SIG-M5 treated with dmso at 0.1 percent for 504 hours (cell line): ENCODE measurements around the gene SUN5.

Source experiments
- DNase-seq: peaks from one replicate; lab custom pipeline; 2025; ENCODE audit not compliant: unreplicated experiment; lab: John Stamatoyannopoulos, UW

The SUN5 gene

DNA sequence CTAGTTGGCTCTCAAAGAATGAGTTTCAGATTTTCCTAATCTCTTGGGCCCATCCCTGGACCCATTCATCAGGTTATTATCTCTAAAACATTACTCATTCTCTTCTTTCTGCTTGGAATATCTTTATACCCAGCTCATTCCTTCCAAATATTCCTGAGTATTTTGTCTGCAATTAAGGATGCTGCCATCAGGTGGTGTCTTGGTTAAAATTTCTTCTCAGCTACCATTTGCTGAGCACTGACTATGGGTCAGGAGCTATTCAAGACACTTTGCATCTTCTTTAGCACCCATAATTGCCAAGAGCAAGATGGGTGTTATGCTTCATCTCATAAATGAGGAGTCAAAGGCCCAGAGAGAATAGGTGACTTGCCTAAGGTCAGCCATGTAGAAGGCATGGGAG is 8.4 kb downstream of the SUN5 start:
- DNase-seq: no peak

DNA sequence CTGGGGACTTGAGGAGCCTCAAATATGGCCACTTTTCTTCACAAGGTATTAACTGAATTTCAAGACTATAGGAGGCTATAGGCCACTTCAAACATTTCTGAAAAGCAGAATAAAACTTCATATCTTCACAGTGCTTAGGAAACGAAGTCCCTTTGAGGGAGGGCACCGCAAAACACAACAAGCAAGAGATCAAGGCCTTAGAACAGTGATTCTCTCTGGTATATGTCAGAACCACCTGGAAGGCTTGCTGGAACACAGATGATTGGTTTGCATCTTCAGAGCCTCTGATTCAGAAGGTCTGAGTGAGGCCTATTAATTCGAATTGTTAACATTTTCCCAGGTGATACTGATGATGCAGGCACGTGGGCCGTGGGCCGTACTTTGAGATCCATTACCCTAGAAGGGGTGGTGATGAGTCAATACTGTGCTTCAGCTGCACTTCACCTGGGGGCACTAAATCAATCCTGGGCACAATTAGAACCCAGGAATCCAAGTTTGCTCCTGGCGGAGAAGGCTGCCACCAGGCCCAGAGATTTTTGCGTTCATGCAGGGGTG is 10.7 kb downstream of the SUN5 start:
- DNase-seq: no peak

DNA sequence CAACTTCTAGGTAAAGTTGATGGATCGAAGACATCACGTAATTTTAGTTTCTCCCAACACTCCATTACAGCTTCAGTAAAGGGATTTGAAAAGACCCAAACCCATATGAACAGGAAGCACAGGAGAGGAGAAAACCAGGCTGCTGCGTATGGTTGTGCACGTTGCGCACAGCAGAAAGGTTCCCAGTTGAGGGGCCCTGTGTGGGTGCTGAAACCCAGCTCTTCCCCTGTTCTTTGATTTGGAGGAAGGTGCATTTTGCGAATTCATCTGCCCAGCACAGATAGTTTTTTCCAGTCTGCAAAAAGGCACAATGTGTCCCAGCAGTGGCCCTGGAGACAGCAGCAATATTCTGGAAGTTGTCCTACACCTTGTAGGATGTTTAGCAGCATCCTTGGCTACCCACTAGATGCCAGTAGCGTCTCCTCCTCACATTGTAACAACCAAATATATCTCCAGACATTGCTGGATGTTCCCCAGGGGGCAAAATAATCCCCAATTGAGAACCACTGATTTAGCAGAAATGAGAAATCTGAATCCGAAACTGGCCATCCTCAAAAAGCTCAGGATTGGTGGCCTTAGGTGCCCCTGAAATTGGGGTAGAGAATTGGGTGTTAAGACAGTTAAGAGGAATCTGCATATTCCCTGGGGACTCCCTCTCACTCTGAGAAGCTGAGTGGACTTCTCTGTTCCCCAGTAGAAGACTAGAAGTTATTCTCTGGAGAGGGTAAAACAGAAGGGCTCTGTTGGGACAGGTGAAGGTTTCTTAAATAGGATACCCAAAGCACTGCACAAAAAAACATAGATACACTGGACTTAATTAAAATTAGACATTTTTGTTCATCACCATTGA is 12.2 kb downstream of the SUN5 start:
- no peak for DNase-seq

DNA sequence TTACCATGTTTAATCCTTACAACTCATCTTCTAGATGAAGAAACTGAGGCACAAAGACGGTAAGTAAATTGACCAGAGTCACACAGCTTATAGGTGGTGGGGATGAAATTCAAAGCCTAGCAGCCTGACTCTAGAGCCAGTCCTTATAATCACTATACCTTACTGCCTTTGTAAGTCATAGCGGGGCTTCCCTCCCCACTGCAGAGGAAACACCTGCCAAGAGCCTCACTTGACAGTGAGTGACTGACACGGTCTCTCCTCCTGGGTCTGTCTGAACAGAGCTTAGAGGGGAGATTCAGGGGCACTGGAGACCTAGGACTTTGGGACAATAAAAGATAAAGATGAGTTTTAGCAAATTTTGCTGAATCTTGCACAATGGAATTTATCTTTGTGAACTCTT is 12.8 kb downstream of the SUN5 start:
- no peak for DNase-seq

DNA sequence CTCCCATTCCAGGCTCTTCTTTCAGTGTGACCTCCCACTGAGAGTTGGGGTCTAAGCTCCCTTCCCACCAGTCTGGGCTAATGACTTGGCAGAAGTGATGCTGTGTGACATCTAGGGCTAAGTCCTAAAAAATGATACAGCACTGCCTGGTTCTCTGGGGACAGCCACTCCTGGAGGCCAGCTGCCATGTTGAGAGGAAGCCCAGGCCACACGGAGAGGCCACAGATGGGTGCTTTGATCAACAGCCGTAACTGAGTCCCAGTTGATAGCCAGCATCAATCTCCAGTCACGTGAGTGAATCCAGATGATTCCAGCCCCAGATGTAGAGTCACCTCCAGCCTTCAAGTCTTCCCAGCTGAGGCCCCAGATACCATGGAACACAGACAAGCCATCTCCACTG is 13.8 kb downstream of the SUN5 start:
- no peak for DNase-seq

DNA sequence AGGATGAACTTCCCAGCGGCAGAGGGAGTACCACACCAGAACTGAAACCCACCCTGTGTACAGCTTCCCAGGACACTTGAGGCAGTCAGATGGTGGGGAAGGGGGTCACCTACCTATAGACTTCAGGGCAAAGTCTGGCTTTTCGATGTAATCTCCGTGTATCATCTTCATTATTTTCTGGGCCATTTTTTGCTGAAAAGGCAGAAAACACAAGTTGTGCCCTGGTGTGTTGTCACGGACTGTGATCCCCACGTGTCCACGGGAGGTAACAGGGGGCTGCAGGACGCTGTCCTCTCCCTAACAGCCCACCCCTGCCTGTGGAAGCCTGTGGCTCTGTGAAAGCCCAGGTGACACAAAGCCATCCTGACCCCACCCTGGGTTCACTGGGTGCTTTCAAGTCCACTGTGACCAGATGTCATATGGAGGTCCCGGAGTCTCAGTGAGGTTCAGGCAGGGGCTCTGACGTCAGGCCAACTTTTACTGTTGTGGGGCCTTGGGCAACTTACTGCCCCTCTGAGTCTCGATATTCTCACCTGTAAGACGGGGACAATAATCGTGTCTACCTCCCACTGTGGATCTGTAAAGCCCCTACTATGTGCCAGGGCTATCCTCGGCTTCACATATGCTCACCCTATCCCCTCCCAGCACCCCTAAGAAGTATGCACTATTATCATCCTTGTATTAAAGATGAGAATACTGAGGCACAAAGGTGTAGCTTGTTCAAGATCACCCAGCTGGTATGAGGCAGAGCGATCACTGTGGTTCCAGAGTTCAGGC is 14.5 kb downstream of the SUN5 start:
- DNase-seq: no peak

DNA sequence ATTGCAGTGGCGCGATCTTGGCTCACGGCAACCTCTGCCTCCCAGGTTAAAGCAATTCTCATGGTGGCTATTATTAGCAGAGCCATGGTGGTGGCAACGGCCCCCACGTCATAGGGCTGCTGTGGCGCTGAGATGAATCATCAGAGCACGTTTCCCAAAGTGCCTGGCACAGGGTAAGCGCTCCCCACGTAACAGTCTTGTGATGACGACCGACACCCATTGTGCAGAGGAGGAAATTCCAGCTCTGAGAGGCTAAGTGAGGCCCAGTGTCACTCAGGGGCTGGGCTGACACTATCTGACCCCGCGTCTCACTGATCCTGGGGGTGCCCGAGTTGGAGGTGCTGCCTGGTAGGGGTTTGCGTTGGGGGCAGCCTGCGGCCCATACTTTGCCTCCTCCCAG is 16.2 kb downstream of the SUN5 start:
- peak; percentile 13 for DNase-seq

DNA sequence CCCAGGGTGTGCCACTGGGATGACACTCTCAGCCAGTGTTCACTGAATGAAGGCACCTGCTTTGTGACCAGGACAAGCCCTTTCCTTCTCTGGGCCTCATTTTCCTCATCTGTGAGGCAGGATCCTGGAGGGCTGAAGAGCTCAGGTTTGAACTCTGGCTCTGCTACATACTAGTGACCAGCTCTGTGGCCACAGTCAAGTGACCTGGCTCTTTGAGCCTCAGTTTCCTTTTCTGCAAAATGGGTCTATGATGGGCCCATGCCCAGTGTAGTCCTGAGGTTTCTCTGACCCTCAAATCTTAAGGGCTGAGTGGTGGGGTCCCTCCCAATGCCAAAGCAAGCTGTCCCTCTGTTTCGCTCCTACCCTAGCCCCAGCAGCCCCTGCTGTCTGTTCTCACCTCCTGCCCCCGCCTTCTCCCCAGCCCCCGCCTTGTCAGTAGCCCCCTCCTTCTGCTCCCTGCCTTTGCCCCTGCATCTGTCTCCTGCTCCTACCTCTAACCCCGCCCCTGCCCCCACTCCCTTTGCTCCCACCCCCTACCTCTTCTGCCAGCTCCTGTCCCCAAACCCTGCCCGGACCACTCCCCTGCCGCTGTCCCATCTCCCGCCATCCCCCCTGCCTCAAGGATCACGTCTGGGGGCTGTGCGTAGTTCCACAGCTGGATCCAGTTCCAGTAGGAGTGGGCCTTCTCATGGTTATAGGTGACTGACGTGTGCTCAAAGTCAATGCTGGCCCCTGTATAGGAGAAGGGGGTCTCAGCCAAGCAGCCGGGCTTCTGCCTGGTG is 17.0 kb downstream of the SUN5 start:
- no peak for DNase-seq

DNA sequence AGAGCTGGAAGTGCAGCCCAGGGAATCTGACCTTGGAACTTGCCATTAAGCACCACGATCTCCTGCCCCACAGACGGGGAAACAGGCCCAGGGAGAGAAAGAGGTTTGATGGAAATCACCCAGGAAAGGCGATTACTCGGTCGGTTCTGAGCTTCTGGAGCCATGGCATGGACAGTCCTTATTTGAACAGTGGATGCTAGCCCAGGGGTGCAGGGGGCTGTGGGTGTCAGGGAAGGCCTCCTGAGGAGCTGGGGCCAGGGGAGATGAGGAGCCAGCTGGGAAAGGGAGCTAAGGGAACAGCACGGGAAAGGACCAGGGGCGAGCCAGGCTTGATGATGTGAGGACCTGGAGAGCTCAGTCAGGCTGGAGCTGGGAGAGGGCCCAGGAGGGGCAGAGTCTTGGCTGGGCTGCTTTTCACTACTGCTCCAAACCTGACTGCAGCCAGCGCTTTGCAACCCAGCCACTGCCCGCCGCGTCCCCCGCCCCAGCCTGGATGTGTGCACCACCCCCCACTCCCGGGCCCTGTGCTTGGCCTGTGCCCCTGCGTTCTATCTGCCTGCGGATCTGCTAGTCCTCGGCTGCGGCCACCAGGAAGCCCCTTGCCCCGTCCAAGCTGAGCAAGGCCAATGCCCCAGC is 17.8 kb downstream of the SUN5 start:
- DNase-seq: no peak

DNA sequence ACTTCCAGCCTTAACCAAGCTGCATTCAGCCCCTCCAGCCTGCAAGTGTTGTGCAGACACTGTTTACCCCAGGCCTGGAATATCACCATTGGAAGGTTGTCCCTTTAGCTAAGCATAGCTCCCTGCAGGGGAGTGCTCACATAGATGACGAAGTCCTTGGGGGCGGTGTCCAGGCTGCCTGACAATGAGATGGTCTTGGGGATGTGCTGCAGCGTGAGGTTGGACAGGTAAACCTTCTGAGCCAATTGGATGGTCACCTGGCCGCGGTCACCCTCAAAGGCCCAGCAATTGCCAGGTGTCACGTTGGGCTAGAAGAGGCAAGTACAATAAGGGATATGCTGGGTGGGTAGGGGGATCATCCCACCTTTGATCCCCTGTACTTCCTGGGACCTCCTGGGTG is 18.6 kb downstream of the SUN5 start:
- no peak for DNase-seq

DNA sequence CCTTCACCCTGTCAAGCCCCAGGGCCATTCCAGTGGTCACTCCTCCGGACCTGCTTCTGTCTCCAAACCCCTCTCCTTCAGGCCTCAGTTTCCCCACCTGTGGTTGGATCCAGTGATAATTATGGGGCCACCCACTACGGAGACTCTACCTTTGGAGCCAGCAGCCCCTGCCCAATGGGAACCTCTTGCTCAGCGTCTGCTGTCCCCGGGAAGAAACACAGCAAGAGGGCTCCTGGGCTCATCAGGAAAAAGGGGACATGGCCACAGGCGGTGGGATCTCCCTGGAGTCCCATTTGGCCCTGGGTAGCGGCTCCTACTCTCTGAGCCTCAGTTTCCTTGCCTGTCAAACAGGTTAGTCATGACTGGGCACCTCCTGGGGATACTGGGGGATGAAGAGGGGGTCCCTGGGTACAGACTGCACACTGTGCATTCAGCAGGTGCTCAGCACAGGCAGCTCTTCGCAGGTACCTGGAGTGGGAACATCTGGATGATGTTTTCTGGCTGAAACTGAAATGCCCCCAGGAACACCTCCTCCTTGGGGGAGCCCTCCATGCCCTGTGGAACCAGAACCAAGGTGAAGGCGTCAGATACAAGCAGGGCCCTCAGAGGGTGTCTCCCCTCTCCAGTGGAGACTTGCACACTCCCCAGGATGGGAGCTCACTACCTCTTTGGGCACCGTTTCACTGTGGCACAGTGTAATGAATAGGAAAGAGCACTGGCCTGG is 19.4 kb downstream of the SUN5 start:
- no peak for DNase-seq

DNA sequence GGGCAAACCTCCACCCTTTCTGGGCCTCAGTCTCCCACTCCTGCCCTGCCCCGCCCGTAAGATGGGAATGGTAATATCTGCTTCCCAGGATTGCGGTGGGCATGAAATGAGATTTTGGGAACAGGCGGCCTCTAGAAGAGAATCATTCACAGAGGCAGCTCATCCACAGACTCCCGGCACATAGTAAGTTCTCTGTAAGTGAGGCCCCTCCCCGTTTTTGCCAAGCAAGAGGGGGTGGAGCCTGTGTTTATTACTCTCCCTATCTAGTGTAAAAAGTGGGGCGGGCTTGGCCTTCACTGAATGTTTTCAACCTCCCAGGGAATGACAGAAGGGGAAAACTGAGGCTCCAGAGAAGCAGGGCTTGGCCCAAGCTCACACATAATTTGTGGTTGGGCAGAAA is 20.0 kb downstream of the SUN5 start:
- no peak for DNase-seq

DNA sequence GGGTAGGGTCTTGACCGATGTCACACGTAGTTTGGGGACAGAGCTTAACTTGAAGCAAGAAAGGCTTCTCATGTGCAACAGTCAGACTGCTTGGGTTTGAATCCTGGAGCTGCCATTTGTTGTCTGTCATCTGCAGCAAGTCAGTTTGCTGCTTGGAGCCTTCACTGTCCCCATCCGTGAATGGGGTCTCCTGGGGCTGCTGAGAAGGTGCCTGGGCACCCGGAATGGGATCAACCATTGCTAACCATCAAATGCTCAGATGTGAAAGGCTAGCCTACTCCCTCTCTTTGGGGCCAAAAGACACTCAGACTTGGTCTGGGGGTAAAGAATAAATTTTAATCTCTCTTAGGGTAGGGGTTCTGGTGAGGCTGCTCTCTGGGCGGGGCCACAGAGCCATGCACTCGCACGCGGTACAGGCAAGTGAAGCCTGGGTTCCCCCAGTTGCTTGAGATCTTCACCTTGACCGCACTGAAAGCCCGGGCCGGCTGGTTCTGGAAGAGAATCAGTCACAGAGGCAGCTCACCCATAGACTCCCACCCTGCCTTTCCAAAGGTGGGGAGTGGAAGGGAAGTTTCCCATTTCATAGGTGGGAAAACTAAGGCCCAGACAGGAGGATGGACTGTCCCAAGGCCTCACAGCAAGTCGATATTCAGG is 20.6 kb downstream of the SUN5 start:
- DNase-seq: no peak

DNA sequence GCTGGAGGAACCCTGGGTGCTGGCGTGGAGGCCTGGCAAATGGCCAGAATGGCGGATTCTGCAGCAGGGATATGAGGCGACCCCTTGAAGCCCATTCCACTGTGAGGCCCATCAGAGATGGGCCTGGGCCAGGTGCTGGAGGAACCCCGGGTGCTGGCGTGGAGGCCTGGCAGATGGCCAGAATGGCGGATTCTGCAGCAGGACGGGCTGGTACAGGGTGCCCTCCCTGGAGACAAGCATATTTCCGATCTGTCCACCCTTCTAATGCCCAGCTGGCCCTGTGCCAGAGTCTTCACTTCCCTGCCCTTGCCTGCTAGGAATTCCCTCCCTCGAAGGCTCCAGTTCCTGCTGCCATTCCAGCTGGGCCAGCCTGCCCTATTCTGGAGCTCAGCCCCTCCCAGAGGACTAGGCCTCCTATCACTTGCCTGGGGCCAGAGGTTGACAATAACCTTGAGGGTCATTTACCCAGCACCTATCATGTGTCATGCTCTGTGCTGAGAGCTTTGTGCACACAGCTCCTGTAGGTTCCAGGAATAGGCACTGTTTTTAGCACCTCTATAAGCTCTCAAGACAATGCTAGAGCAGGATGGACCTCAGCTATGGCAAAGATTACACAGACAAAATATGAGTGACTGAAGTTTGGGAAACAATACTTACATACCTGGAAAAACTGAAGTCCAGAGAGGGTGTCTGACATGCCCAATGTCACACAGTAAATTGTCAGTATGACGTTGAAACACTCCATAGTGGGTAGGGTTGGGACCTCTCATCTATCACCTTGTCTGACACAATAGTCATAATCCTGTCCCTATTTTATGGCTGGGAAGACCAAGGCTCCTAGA is 21.4 kb downstream of the SUN5 start:
- DNase-seq: no peak

DNA sequence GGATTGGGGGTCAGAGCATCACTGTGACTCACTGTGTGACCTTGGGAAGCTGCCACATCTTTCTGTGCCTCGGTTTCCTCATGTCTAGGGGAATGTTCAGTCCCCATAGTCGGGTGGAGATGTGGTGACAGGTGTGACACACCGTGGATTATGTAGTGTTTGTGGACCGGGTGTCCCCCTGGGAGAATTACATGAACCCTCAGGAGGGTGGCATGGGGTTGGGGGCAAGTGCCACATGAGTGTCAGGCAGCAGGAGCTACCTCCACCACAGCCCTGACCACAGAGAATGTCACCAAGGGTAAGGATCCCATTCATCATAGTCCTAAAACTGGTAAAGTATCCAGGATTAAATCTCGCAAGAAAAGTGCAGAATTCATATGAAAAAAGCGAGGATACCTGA is 23.2 kb downstream of the SUN5 start:
- no peak for DNase-seq

DNA sequence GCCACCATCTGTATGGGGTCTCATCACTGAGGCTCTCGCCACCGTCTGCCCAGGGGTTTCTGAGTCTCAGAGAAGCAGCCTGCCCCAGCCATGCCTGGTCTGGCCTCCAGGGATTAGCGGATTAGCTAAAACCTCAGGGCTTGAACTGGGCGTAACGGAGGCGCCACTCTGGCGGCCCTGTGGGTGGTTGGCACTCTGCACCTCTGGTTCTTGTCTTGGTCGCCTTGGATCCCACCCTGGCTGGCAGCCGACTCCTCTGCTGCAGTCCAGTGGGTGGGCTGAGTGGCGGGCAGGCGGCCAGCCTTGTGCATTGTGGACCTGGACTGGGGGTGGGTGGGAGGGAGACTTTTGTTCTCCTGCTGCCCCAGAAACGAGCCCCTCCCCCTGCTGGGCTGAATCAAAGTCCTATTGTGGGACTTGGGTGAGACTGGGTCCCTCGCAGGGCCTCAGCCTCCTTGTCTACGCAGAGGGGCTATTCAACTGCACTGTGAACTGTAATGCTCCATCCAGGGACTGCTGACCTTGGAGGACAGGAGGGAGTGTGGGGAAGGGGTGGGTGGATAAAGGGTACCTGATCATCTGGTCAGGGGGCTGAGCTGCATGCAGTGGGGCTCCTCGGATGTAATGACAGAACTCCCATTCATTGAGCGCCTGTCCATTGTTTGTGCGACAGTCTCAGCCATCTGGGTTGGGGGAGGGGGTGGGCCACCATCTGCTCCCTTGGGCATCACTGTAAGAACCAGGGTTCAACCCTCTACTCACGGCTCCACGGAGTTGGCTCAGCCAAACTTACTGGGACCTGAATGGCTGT is 23.9 kb downstream of the SUN5 start:
- DNase-seq: no peak

DNA sequence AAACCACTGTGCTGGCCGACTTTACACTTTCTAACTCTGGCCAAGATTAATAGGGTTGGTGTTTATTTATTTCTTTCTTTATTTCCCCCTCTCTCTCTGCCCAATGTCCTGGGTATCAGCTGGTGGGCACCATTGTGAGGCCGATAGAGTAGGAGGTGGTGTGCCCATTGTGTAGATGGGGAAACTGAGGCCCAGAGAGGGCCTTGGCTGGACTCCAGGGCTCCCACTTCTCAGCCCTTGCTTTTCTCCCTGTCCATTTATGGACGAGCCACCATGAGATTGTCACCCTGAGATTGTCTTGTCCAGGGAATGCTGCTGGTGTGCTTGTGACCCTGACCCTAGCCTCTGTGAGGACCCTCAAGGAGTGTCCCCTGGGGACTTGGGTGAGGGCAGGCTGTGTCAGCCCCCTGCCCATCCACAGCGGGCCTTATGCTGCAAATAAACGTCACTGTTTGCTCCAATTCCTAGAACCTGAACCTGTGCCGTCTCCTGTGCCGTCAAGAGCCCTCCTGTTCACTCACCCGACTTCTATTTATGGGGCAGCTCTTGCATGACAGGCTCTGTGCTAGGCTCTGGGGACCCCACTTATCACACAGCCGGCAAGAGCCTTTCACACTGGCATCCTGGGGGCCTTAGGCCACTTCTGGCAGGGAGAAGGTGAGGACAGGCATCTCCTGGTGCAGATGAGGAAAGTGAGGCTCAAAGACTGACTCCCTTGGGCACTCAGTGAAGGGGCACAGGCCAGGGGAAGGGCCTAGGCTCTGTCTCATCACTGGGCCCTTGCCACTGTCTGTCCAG is 24.8 kb downstream of the SUN5 start:
- DNase-seq: no peak
